ENCODE data around the gene PROCA1. TPM values are rescaled to one million over a fixed set of nuclear protein-coding genes. Genes with fewer than 3 reads are reported as not detected.
A peak's percentile ranks its signal among the peaks of the same experiment; 100 is the strongest.

Gene PROCA1
- total RNA-seq, 6 donors from 2014 or later, result 1.2 to 11.5 (median 3.4) TPM

DNA sequence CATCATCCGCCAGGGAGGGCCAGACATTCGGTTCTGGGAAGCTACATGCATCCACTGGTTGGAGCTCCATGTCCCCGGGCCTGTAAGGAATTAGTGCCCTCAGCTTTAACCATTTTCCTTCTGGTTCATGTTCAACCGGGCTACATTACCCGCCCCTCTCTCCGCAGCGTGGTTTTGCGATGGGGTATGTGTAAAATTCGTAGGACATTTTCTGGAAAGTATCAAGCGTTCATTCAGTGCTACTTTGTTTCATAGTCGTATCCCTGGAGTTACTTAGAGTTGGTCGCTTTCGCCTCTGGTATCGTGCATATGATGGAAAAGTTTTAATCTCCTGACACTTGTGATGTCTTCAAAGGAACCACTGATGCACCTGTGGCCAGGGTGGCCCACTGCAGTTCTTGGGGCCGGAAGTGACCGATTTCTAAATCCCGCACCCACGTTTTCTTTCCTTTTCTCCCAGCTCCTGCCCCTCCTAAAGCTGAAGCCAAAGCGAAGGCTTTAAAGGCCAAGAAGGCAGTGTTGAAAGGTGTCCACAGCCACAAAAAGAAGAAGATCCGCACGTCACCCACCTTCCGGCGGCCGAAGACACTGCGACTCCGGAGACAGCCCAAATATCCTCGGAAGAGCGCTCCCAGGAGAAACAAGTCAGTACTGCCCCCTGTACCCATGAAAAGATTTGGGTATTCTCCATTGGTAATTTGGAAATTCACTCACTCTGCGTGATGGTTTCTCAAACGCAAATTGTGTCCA is 8.7 kb upstream of the PROCA1 start:
- no peaks in the 10 kb centered on the region for H3K9me3 ChIP-seq
- H3K4me3 ChIP-seq, result peak overlapping the region; percentile 70 to 99 (median 95)
- 3 to 7% methylated on average over 29 to 30 of the region's 30 CpGs for WGBS, 2 donors
- H3K4me1 ChIP-seq, result peaks cover 55 to 87% (median 78%) of the 10 kb centered on the region in 4 donors
- ATAC-seq (ENCODE audit: low FRiP score in 2 of 2) (no peak), DNase-seq (no peak)
- H3K27ac ChIP-seq, result peak overlapping the region; percentile 81 to 92 (median 88)
- H3K36me3 ChIP-seq, result peaks cover 10 to 45% (median 33%) of the 10 kb centered on the region in 4 donors
- TF ChIP-seq POLR2AphosphoS5 (IDR thresholded peaks at IDR 0.05) (no peak), EP300 (IDR thresholded peaks at IDR 0.05) (no peak), POLR2A (IDR thresholded peaks at IDR 0.05) (no peak)
- TF ChIP-seq, protein P1, sequence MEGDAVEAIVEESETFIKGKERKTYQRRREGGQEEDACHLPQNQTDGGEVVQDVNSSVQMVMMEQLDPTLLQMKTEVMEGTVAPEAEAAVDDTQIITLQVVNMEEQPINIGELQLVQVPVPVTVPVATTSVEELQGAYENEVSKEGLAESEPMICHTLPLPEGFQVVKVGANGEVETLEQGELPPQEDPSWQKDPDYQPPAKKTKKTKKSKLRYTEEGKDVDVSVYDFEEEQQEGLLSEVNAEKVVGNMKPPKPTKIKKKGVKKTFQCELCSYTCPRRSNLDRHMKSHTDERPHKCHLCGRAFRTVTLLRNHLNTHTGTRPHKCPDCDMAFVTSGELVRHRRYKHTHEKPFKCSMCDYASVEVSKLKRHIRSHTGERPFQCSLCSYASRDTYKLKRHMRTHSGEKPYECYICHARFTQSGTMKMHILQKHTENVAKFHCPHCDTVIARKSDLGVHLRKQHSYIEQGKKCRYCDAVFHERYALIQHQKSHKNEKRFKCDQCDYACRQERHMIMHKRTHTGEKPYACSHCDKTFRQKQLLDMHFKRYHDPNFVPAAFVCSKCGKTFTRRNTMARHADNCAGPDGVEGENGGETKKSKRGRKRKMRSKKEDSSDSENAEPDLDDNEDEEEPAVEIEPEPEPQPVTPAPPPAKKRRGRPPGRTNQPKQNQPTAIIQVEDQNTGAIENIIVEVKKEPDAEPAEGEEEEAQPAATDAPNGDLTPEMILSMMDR (IDR thresholded peaks at IDR 0.05), result no peak
- H3K27me3 ChIP-seq, result no peaks in the 10 kb centered on the region

- peak overlapping the region in 3 of 4 donors; percentile 70 to 96 (median 94) for H3K4me3 ChIP-seq
- H3K4me1 ChIP-seq, result peaks cover 45 to 75% (median 65%) of the 10 kb centered on the region in 4 donors
- no peaks in the 10 kb centered on the region for H3K27me3 ChIP-seq
- ATAC-seq (ENCODE audit: low FRiP score in 2 of 2) (peak in 1 of 2 donors; percentile 21), DNase-seq (no peak)
- peak overlapping the region; percentile 81 to 92 (median 88) for H3K27ac ChIP-seq
- WGBS, 2 donors, result 34 to 46% methylated on average over 18 of the region's 18 CpGs
- H3K36me3 ChIP-seq, result peaks cover 10 to 47% (median 32%) of the 10 kb centered on the region in 4 donors
- TF ChIP-seq POLR2AphosphoS5 (IDR thresholded peaks at IDR 0.05), result no peak
- no peak for TF ChIP-seq EP300 (IDR thresholded peaks at IDR 0.05)
- TF ChIP-seq, protein P1 (IDR thresholded peaks at IDR 0.05), result no peak
- TF ChIP-seq POLR2A (IDR thresholded peaks at IDR 0.05), result no peak
- H3K9me3 ChIP-seq, result no peaks in the 10 kb centered on the region
Observed at GRCh38 chr17:28719021-28719433, 7.3 kb upstream of the PROCA1 start.

- Histone ChIP-seq H3K36me3 (peaks cover 8 to 45% (median 29%) of the 10 kb centered on the region in 4 donors), H3K4me1 (peaks cover 45 to 69% (median 60%) of the 10 kb centered on the region in 4 donors), H3K4me3 (peak overlapping the region in 3 of 4 donors; percentile 43 to 71 (median 60)), H3K27me3 (no peaks in the 10 kb centered on the region), H3K9me3 (no peaks in the 10 kb centered on the region), H3K27ac (peak overlapping the region; percentile 81 to 92 (median 88))
- TF ChIP-seq, protein P1 (IDR thresholded peaks at IDR 0.05), result no peak
- TF ChIP-seq POLR2A (IDR thresholded peaks at IDR 0.05) (no peak), EP300 (IDR thresholded peaks at IDR 0.05) (no peak), POLR2AphosphoS5 (IDR thresholded peaks at IDR 0.05) (no peak)
- ATAC-seq (ENCODE audit: low FRiP score in 2 of 2) (no peak), DNase-seq (no peak)
- 51% methylated on average over 18 of the region's 18 CpGs for WGBS, 2 donors
Observed at GRCh38 chr17:28718333-28719020, 6.8 kb upstream of the PROCA1 start.

DNA sequence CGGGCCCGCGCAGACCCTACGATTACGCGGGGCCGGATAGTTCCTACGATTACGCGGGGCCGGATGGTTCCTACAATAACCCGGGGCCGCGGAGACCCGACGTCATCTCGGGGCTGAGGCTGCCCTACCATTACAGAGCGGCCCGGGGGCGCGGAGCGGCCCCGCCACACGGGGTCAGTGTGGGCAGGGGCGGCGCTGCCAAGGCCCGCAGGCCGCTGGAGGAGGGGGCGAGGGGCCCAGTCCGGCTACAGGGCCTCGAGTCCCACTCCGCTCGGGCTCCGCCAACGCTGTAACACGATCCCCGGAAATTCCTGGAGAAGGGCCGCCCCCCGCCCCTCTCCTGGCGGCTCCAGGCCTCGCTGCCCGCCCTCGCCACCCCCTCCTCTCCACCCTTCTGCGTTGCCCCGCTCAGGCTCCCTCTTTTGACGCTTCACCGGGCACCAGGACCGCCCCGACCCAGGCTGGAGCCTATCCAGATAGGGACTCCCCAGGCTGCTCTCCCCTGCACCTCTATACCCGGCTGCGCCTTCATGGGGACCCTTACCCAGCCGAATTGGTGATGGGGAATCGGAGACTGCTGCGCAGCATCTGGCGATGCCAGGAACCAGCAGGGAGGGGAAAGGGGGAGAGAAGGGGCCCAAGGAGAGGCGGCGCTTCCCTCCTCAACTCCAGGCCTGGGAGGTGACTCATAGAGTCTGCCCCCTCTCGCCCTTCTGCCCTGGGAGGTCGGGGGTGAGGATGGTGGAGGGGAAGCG is 6.1 kb upstream of the PROCA1 start, which contains the start of gene RAB34:
Gene RAB34 (minus strand): TSS at position 291 of the 755 bp plus-strand sequence. CDS start 602 bp downstream, outside the sequence.
- ATAC-seq (ENCODE audit: low FRiP score in 2 of 2) (peak; percentile 70 to 72), DNase-seq (peak; percentile 83 to 92)
- H3K4me1 ChIP-seq, result peaks cover 41 to 62% (median 53%) of the 10 kb centered on the region in 4 donors
- H3K9me3 ChIP-seq, result no peaks in the 10 kb centered on the region
- peaks cover 1 to 38% (median 22%) of the 10 kb centered on the region in 4 donors for H3K36me3 ChIP-seq
- H3K4me3 ChIP-seq, result peak within 1 kb of the TSS; percentile 18 to 71 (median 52)
- 9 to 30% methylated on average over 9 to 45 of the region's 60 CpGs for WGBS, 2 donors
- H3K27ac ChIP-seq, result peak within 1 kb of the TSS; percentile 81 to 92 (median 88)
- TF ChIP-seq EP300 (IDR thresholded peaks at IDR 0.05) (no peak), POLR2A (IDR thresholded peaks at IDR 0.05) (peak in 2 of 4 donors; percentile 57 to 69), POLR2AphosphoS5 (IDR thresholded peaks at IDR 0.05) (peak; percentile 34 to 51)
- TF ChIP-seq, protein P1 (IDR thresholded peaks at IDR 0.05), result peak in 2 of 6 experiments; percentile 27 to 30
- no peaks in the 10 kb centered on the region for H3K27me3 ChIP-seq
